ENCODE measurements around the gene CD70.
A peak's percentile ranks its signal among the peaks of the same experiment; 100 is the strongest.
"Not testable (repeated sequence)": the region's sequence is repeated elsewhere in the genome, so short reads cannot be mapped to it uniquely, and the experiment has no call there.

Gene CD70

DNA sequence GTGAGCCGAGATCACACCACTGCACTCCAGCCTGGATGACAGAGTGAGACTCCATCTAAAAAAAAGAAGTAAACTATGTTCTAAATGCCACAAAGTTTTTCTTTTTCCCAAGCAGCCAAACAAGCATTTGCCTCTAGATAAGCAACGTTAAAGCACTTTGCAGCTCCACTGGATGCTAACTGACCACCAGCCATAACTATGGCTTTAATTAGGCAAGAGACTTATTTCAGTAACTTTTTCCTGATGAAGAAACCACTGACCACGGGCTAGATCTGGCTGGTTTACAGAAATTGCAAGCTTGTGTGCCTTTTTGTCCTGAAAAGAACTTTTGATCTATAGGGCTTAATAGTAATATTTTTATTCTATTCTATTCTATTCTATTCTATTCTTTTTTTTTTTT, 22.1 kb downstream of the CD70 start:
- no peaks in the 10 kb centered on the region for H3K9me3 ChIP-seq (replicated peaks; ENCODE audit: insufficient read depth, low read length)
- no peaks in the 10 kb centered on the region for H4K20me1 ChIP-seq (ENCODE audit: insufficient read depth, low read length)
- H3K36me3 ChIP-seq (replicated peaks; ENCODE audit: insufficient read depth, low read length), result no peaks in the 10 kb centered on the region
- no peak overlapping the region for H2AFZ ChIP-seq (ENCODE audit: low read length)
- H3F3A ChIP-seq (ENCODE audit: insufficient read depth, low read length), result no peaks in the 10 kb centered on the region
- TF ChIP-seq, protein P1, sequence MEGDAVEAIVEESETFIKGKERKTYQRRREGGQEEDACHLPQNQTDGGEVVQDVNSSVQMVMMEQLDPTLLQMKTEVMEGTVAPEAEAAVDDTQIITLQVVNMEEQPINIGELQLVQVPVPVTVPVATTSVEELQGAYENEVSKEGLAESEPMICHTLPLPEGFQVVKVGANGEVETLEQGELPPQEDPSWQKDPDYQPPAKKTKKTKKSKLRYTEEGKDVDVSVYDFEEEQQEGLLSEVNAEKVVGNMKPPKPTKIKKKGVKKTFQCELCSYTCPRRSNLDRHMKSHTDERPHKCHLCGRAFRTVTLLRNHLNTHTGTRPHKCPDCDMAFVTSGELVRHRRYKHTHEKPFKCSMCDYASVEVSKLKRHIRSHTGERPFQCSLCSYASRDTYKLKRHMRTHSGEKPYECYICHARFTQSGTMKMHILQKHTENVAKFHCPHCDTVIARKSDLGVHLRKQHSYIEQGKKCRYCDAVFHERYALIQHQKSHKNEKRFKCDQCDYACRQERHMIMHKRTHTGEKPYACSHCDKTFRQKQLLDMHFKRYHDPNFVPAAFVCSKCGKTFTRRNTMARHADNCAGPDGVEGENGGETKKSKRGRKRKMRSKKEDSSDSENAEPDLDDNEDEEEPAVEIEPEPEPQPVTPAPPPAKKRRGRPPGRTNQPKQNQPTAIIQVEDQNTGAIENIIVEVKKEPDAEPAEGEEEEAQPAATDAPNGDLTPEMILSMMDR (IDR thresholded peaks at IDR 0.05; ENCODE audit: low read length), result no peak
- TF ChIP-seq EZH2 (optimal IDR thresholded peaks at IDR 0.05; ENCODE audit: low read depth, low read length) (no peak), EZH2phosphoT487 (IDR thresholded peaks at IDR 0.05; ENCODE audit: low read length) (no peak)
- no peak overlapping the region for H3K27ac ChIP-seq (ENCODE audit: low read length)
- H3K9ac ChIP-seq (ENCODE audit: low read length), result no peak overlapping the region
- H3K27me3 ChIP-seq (replicated peaks; ENCODE audit: insufficient read depth, low read length), result peaks cover 12% of the 10 kb centered on the region
- H3K4me1 ChIP-seq (ENCODE audit: low read length), result no peaks in the 10 kb centered on the region
- no peak for DNase-seq
- no peaks in the 10 kb centered on the region for H3K9me2 ChIP-seq (replicated peaks; ENCODE audit: insufficient read depth, low read length)
- no peaks in the 10 kb centered on the region for H3K79me2 ChIP-seq (ENCODE audit: low read length)
- no peak overlapping the region for H3K4me3 ChIP-seq (ENCODE audit: low read length)
- H3K4me2 ChIP-seq (ENCODE audit: low read depth, low read length), result no peak overlapping the region

GRCh38 chr19:6568010-6568526, 22.9 kb downstream of the CD70 start:
- H3F3A ChIP-seq (ENCODE audit: insufficient read depth, low read length), result no peaks in the 10 kb centered on the region
- no peak overlapping the region for H3K4me3 ChIP-seq (ENCODE audit: low read length)
- H3K9me3 ChIP-seq (replicated peaks; ENCODE audit: insufficient read depth, low read length), result no peaks in the 10 kb centered on the region
- TF ChIP-seq EZH2 (optimal IDR thresholded peaks at IDR 0.05; ENCODE audit: low read depth, low read length) (no peak), EZH2phosphoT487 (IDR thresholded peaks at IDR 0.05; ENCODE audit: low read length) (no peak)
- TF ChIP-seq, protein P1 (IDR thresholded peaks at IDR 0.05; ENCODE audit: low read length), result no peak
- H3K27me3 ChIP-seq (replicated peaks; ENCODE audit: insufficient read depth, low read length), result peaks cover 12% of the 10 kb centered on the region
- H3K36me3 ChIP-seq (replicated peaks; ENCODE audit: insufficient read depth, low read length), result no peaks in the 10 kb centered on the region
- no peak for DNase-seq
- H3K4me2 ChIP-seq (ENCODE audit: low read depth, low read length), result no peak overlapping the region
- H3K79me2 ChIP-seq (ENCODE audit: low read length), result no peaks in the 10 kb centered on the region
- no peaks in the 10 kb centered on the region for H3K9me2 ChIP-seq (replicated peaks; ENCODE audit: insufficient read depth, low read length)
- no peaks in the 10 kb centered on the region for H3K4me1 ChIP-seq (ENCODE audit: low read length)
- H3K27ac ChIP-seq (ENCODE audit: low read length), result no peak overlapping the region
- no peak overlapping the region for H3K9ac ChIP-seq (ENCODE audit: low read length)
- H2AFZ ChIP-seq (ENCODE audit: low read length), result no peak overlapping the region
- no peaks in the 10 kb centered on the region for H4K20me1 ChIP-seq (ENCODE audit: insufficient read depth, low read length)

DNA sequence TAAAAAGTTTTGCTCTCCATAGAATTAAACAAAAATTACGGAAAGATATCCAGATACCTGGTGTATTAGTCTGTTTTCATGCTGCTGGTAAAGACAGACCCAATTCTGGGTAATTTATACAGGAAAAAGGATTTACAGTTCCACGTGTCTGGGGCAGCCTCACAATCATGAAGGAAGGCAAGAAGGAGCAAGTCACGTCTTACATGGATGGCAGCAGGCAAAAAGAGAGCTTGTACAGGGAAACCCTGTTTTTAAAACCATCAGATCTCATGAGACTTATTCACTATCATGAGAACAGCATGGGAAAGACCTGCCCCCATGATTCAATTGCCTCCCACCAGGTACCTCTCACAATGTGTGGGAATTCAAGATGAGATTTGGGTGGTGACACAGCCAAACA, 24.2 kb downstream of the CD70 start:
- H3K27me3 ChIP-seq (replicated peaks; ENCODE audit: insufficient read depth, low read length), result peaks cover 12% of the 10 kb centered on the region
- H4K20me1 ChIP-seq (ENCODE audit: insufficient read depth, low read length); H3K4me1 ChIP-seq (ENCODE audit: low read length); H3K36me3 ChIP-seq (replicated peaks; ENCODE audit: insufficient read depth, low read length); H3K4me2 ChIP-seq (ENCODE audit: low read depth, low read length); H2AFZ ChIP-seq (ENCODE audit: low read length); H3K79me2 ChIP-seq (ENCODE audit: low read length); H3K9me3 ChIP-seq (replicated peaks; ENCODE audit: insufficient read depth, low read length); H3K9me2 ChIP-seq (replicated peaks; ENCODE audit: insufficient read depth, low read length); H3K27ac ChIP-seq (ENCODE audit: low read length); DNase-seq; H3K4me3 ChIP-seq (ENCODE audit: low read length); H3F3A ChIP-seq (ENCODE audit: insufficient read depth, low read length); H3K9ac ChIP-seq (ENCODE audit: low read length): not testable (repeated sequence)

GRCh38 chr19:6564393-6564792, 26.6 kb downstream of the CD70 start:
- no peaks in the 10 kb centered on the region for H3K36me3 ChIP-seq (replicated peaks; ENCODE audit: insufficient read depth, low read length)
- no peak overlapping the region for H3K9ac ChIP-seq (ENCODE audit: low read length)
- DNase-seq, result peak; percentile 75
- H3K9me3 ChIP-seq (replicated peaks; ENCODE audit: insufficient read depth, low read length), result no peaks in the 10 kb centered on the region
- no peaks in the 10 kb centered on the region for H3K4me1 ChIP-seq (ENCODE audit: low read length)
- H3K9me2 ChIP-seq (replicated peaks; ENCODE audit: insufficient read depth, low read length), result no peaks in the 10 kb centered on the region
- no peaks in the 10 kb centered on the region for H4K20me1 ChIP-seq (ENCODE audit: insufficient read depth, low read length)
- H2AFZ ChIP-seq (ENCODE audit: low read length), result no peak overlapping the region
- H3K4me2 ChIP-seq (ENCODE audit: low read depth, low read length), result no peak overlapping the region
- H3K27me3 ChIP-seq (replicated peaks; ENCODE audit: insufficient read depth, low read length), result peaks cover 12% of the 10 kb centered on the region
- no peak overlapping the region for H3K4me3 ChIP-seq (ENCODE audit: low read length)
- no peaks in the 10 kb centered on the region for H3K79me2 ChIP-seq (ENCODE audit: low read length)
- H3K27ac ChIP-seq (ENCODE audit: low read length), result no peak overlapping the region
- no peaks in the 10 kb centered on the region for H3F3A ChIP-seq (ENCODE audit: insufficient read depth, low read length)
- no peak for TF ChIP-seq EZH2 (optimal IDR thresholded peaks at IDR 0.05; ENCODE audit: low read depth, low read length)
- TF ChIP-seq, protein P1 (IDR thresholded peaks at IDR 0.05; ENCODE audit: low read length), result no peak

Data from MM.1S (cell line).